DOHH2 (cell line): ENCODE data around the gene OR1S2.

Source experiments
- H3F3A ChIP-seq: fragments of 200-600 bp; sonication (generic), shearing (Covaris generic); 2 replicates; pipeline ENCODE4 v1.6.0; 2016; ENCODE audit warnings: antibody characterized with exemption, mild to moderate bottlenecking; ENCODE audit not compliant: control insufficient read depth, insufficient read depth
- H3K27ac ChIP-seq: fragments of 200-600 bp; sonication (generic); 2 replicates; pipeline ENCODE4 v1.5.1; 2014; ENCODE audit warnings: low read depth, mild to moderate bottlenecking, low read length, moderate library complexity
- H3K27me3 ChIP-seq: fragments of 200-600 bp; sonication (generic); 2 replicates; pipeline ENCODE4 v1.6.1; 2014; ENCODE audit warnings: mild to moderate bottlenecking, low read length, mixed read lengths; ENCODE audit not compliant: control insufficient read depth
- H3K36me3 ChIP-seq: fragments of 200-600 bp; sonication (generic); 2 replicates; pipeline ENCODE4 v1.6.1; 2014; ENCODE audit warnings: mild to moderate bottlenecking, low read length, moderate library complexity, mixed read lengths; ENCODE audit not compliant: control insufficient read depth
- H3K4me1 ChIP-seq: fragments of 200-600 bp; sonication (generic); 2 replicates; pipeline ENCODE4 v1.6.1; 2014; ENCODE audit warnings: mild to moderate bottlenecking, low read length, mixed read lengths; ENCODE audit not compliant: control insufficient read depth
- H3K4me2 ChIP-seq: fragments of 200-600 bp; sonication (generic); 2 replicates; pipeline ENCODE4 v1.6.0; 2014; ENCODE audit warnings: mild to moderate bottlenecking, low read length, moderate library complexity
- H3K4me3 ChIP-seq: fragments of 200-600 bp; sonication (generic); 2 replicates; pipeline ENCODE4 v1.5.1; 2014; ENCODE audit warnings: mild to moderate bottlenecking, low read length, mixed read lengths
- H3K79me2 ChIP-seq: fragments of 200-600 bp; sonication (generic); 2 replicates; pipeline ENCODE4 v1.6.1; 2014; ENCODE audit warnings: mild to moderate bottlenecking, low read length, mixed read lengths; ENCODE audit not compliant: control insufficient read depth
- H3K9me2 ChIP-seq: fragments of 200-600 bp; sonication (generic); replicated peaks from 2 replicates; pipeline ENCODE4 v1.6.1; 2014; ENCODE audit warnings: mild to moderate bottlenecking, low read length, mixed read lengths; ENCODE audit not compliant: control insufficient read depth
- H3K9me3 ChIP-seq: fragments of 200-600 bp; sonication (generic); 2 replicates; pipeline ENCODE4 v1.6.1; 2014; ENCODE audit warnings: antibody characterized with exemption, low read length, mixed read lengths; ENCODE audit not compliant: control insufficient read depth, insufficient read depth
- H4K20me1 ChIP-seq: fragments of 200-600 bp; sonication (generic); 2 replicates; pipeline ENCODE4 v1.6.0; 2014; ENCODE audit warnings: low read depth, mild to moderate bottlenecking, antibody characterized with exemption, low read length, moderate library complexity; ENCODE audit not compliant: control insufficient read depth, insufficient read depth
- EZH2phosphoT487 ChIP-seq: fragments of 200-600 bp; sonication (generic); IDR thresholded peaks from 2 replicates; pipeline ENCODE4 v1.6.1; 2017; ENCODE audit warnings: borderline replicate concordance, mild to moderate bottlenecking, antibody characterized with exemption, low read length, moderate library complexity, mixed read lengths
- TF ChIP-seq, protein P1 (sequence below): fragments of 200-600 bp; sonication (generic); IDR thresholded peaks from one replicate; pipeline ENCODE4 v1.5.1; 2014; ENCODE audit warnings: antibody characterized with exemption, mild to moderate bottlenecking, low read depth, low read length; ENCODE audit not compliant: poor library complexity, severe bottlenecking

OR1S2 gene

DNA sequence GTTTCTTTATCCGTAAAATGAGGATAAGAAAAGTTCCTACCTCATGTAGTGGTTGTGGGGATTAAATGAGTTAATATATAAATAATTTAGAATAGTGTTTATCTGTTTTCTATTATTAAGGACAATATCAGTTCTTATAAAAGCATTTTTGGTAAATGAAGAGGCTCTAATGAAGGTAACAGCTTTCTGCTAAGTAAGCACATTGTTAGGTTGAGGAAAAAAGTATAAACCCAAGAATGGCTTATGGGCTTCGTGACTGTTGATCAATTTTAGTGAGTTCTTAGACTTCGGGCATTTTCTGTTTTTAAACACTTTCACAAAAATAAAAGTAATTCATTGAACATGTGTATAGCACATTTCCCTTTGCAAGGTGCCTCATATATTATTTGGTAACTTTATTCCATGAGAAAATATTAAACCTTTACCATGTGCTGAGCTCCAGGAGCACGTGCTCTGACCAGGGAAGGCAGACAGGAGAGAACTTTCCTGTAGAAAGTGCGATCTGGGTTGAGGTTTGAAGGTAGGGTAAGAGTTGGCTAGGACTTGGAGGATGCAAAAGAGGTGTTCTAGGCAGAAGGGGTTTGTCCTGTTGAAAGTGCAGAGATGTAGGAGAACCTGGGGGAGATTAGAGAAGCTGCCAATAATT lies 26.4 kb downstream of the OR1S2 start:
- H3K27ac ChIP-seq: no peak overlapping the region
- H3K4me1 ChIP-seq: no peaks in the 10 kb centered on the region
- H3K4me2 ChIP-seq: no peak overlapping the region
- H3K9me3 ChIP-seq: no peaks in the 10 kb centered on the region
- H3K27me3 ChIP-seq: no peaks in the 10 kb centered on the region
- H3K9me2 ChIP-seq: no peaks in the 10 kb centered on the region
- no peaks in the 10 kb centered on the region for H4K20me1 ChIP-seq
- no peaks in the 10 kb centered on the region for H3K79me2 ChIP-seq
- no peaks in the 10 kb centered on the region for H3K36me3 ChIP-seq
- TF ChIP-seq EZH2phosphoT487: no peak
- TF ChIP-seq, protein P1, sequence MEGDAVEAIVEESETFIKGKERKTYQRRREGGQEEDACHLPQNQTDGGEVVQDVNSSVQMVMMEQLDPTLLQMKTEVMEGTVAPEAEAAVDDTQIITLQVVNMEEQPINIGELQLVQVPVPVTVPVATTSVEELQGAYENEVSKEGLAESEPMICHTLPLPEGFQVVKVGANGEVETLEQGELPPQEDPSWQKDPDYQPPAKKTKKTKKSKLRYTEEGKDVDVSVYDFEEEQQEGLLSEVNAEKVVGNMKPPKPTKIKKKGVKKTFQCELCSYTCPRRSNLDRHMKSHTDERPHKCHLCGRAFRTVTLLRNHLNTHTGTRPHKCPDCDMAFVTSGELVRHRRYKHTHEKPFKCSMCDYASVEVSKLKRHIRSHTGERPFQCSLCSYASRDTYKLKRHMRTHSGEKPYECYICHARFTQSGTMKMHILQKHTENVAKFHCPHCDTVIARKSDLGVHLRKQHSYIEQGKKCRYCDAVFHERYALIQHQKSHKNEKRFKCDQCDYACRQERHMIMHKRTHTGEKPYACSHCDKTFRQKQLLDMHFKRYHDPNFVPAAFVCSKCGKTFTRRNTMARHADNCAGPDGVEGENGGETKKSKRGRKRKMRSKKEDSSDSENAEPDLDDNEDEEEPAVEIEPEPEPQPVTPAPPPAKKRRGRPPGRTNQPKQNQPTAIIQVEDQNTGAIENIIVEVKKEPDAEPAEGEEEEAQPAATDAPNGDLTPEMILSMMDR: no peak
- no peak overlapping the region for H3K4me3 ChIP-seq
- no peaks in the 10 kb centered on the region for H3F3A ChIP-seq

DNA sequence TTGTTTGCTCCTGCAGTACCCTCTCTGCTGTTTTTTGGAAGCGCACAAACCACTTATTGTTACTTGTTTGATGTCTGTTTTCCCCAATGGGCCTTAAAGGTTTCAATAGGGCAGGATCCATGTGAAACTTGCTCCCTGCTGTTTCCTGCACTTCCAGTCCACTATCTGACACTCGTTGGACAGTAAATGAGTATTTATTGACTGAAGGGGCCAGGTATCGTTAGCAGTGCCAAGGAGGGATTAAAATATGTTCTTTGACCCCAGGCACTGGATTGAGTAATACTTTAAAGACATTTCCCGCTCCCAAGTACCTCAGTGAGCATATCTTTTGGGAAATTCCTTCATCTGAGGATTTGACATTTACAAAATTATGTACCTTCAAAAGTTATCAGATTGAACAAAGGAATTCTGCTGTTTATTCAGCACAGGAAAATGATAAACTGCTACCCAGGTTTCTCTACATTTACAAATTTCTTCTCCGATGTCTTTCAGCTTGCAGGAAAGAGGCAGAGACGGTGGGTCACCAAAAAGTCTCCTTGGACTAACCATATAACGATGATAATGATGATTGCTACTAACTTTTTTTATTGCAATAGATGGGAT lies 38.3 kb downstream of the OR1S2 start:
- Histone ChIP-seq H3K36me3 (no peaks in the 10 kb centered on the region), H3K27ac (no peak overlapping the region), H3K4me2 (no peak overlapping the region), H4K20me1 (no peaks in the 10 kb centered on the region), H3K4me3 (no peak overlapping the region), H3K9me3 (no peaks in the 10 kb centered on the region), H3K9me2 (no peaks in the 10 kb centered on the region), H3K4me1 (no peaks in the 10 kb centered on the region), H3K27me3 (no peaks in the 10 kb centered on the region), H3K79me2 (no peaks in the 10 kb centered on the region), H3F3A (no peaks in the 10 kb centered on the region)
- no peak for TF ChIP-seq EZH2phosphoT487
- TF ChIP-seq, protein P1: no peak

DNA sequence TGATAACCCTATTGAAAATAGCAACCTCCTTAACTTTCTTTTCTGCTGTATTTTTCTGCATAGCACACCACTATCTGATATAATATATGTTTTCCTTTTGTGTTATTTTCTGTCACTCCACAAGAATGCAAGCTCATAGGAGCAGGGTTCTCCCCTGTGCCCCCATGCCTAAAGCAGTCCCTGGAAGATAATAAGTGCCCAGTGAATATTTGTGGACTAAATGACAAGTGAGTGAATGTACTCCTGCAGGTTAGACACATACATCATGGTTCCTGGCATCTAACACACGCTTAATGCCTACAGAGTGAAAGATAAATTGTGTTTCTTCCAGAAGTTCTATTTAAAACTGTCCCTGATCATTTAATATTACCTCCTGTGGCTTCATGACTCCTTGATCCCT lies 39.0 kb downstream of the OR1S2 start:
- H3K9me2 ChIP-seq: no peaks in the 10 kb centered on the region
- H3K27me3 ChIP-seq: no peaks in the 10 kb centered on the region
- no peak overlapping the region for H3K27ac ChIP-seq
- no peaks in the 10 kb centered on the region for H3F3A ChIP-seq
- H3K4me2 ChIP-seq: no peak overlapping the region
- H3K79me2 ChIP-seq: no peaks in the 10 kb centered on the region
- H4K20me1 ChIP-seq: no peaks in the 10 kb centered on the region
- H3K4me1 ChIP-seq: no peaks in the 10 kb centered on the region
- TF ChIP-seq EZH2phosphoT487: no peak
- TF ChIP-seq, protein P1: no peak
- H3K9me3 ChIP-seq: no peaks in the 10 kb centered on the region
- no peak overlapping the region for H3K4me3 ChIP-seq
- no peaks in the 10 kb centered on the region for H3K36me3 ChIP-seq
